Lung (tissue), 12 donors: ENCODE measurements around the gene IGSF21. TPM values are rescaled to one million over a fixed set of nuclear protein-coding genes. Genes with fewer than 3 reads are reported as not detected.

Experiments
- ATAC-seq: fragments of 200-7000 bp; cut with Tn5 transposase; one replicate; pipeline ENCODE4 v1.9.1; 2020; ENCODE audit warnings: moderate number of reproducible peaks; ENCODE audit not compliant: insufficient read depth, low FRiP score
- DNase-seq, 3 donors: peaks; one replicate each; pipeline ENCODE4 v3.0.0-alpha.2; 2013 to 2017
- H3K27ac ChIP-seq, 2 donors: one replicate each; pipeline ENCODE4 v1.5.1; 2013; ENCODE audit warnings: mild to moderate bottlenecking in 2 of 2, moderate library complexity in 2 of 2, control low read depth in 1 of 2, inconsistent platforms in 1 of 2, low read depth in 1 of 2, low read length in 1 of 2
- H3K27me3 ChIP-seq, 3 donors: one replicate each; pipeline ENCODE4 v1.5.1; 2013; ENCODE audit warnings: low read length in 2 of 3; ENCODE audit not compliant: control insufficient read depth in 3 of 3, insufficient read depth in 3 of 3
- H3K36me3 ChIP-seq, 4 donors: one replicate each; pipeline ENCODE4 v1.5.1; 2013; ENCODE audit warnings: low read length in 4 of 4, mild to moderate bottlenecking in 1 of 4, moderate library complexity in 1 of 4; ENCODE audit not compliant: control insufficient read depth in 4 of 4, insufficient read depth in 4 of 4
- H3K4me1 ChIP-seq, 5 donors: one replicate each; pipeline ENCODE4 v1.5.1; 2013; ENCODE audit warnings: low read length in 5 of 5, mild to moderate bottlenecking in 2 of 5, moderate library complexity in 1 of 5; ENCODE audit not compliant: control insufficient read depth in 5 of 5, insufficient read depth in 5 of 5
- H3K4me3 ChIP-seq: one replicate; pipeline ENCODE4 v1.5.1; 2013; ENCODE audit warnings: mild to moderate bottlenecking, control low read depth, moderate library complexity
- H3K9ac ChIP-seq, 2 donors: one replicate each; pipeline ENCODE4 v1.5.1; 2013; ENCODE audit warnings: low read length in 2 of 2, control low read depth in 1 of 2; ENCODE audit not compliant: insufficient read depth in 1 of 2
- H3K9me3 ChIP-seq, 4 donors: one replicate each; pipeline ENCODE4 v1.5.1; 2013; ENCODE audit warnings: low read length in 3 of 4, mild to moderate bottlenecking in 1 of 4, moderate library complexity in 1 of 4; ENCODE audit not compliant: control insufficient read depth in 4 of 4, insufficient read depth in 3 of 4
- CTCF ChIP-seq: IDR thresholded peaks from 2 replicates; pipeline ENCODE4 v1.5.1; 2012; ENCODE audit warnings: mild to moderate bottlenecking; ENCODE audit errors: control extremely low read depth, extremely low read depth
- WGBS, 2 donors: extraction: QIAGEN DNeasy Blood & Tissue Kit; methylation state at CpG; one replicate each; pipeline ENCODE4 v1.1.7; 2013; 5-methylcytosine and 5-hydroxymethylcytosine counted together
- polyA plus RNA-seq, 2 donors: library from polyadenylated mRNA; stranded (reverse); fragments of 200-250 nt; gene quantifications; one replicate each; pipeline ENCODE4 v1.2.1, GENCODE V29; 2013
- total RNA-seq, 2 donors: library from RNA; depleted of rRNA in 1 of 2; stranded (reverse); fragments of >200 nt in 1 of 2; gene quantifications; one replicate each; pipeline ENCODE4 v1.2.1, GENCODE V29; 2014 to 2021
- donor health status: control.
- donor health status: control.
- donor health status: Bipolar disorder and iron deficiency.
- donor health status: healthy.
- donor health status: DM: yes; HTN: yes; CAD: no.

IGSF21 gene
- total and polyA plus RNA-seq, 4 donors: 0.18 to 2.6 (median 0.62) TPM

- DNase-seq: peak in 1 of 3 donors; percentile 15
- TF ChIP-seq CTCF: no peak
Observed at GRCh38 chr1:18396247-18396980, 288.8 kb downstream of the IGSF21 start.

GRCh38 chr1:18397641-18398040, 290.0 kb downstream of the IGSF21 start:
- ATAC-seq (no peak), DNase-seq (peak in 1 of 3 donors; percentile 26)
- TF ChIP-seq CTCF: no peak
- no peak overlapping the region for H3K4me3 ChIP-seq
- H3K9me3 ChIP-seq: no peaks in the 10 kb centered on the region
- H3K4me1 ChIP-seq: no peaks in the 10 kb centered on the region
- no peak overlapping the region for H3K9ac ChIP-seq
- no peak overlapping the region for H3K27ac ChIP-seq
- 54 to 74% methylated on average over 4 of the region's 4 CpGs for WGBS, 2 donors
- H3K36me3 ChIP-seq: no peaks in the 10 kb centered on the region
- H3K27me3 ChIP-seq: no peaks in the 10 kb centered on the region

More at GRCh38 chr1:18396247-18396980, 288.8 kb downstream of the IGSF21 start:
- Histone ChIP-seq H3K9ac (no peak overlapping the region), H3K4me1 (no peaks in the 10 kb centered on the region), H3K9me3 (no peaks in the 10 kb centered on the region), H3K27me3 (no peaks in the 10 kb centered on the region), H3K36me3 (no peaks in the 10 kb centered on the region), H3K27ac (no peak overlapping the region), H3K4me3 (no peak overlapping the region)
- 65 to 69% methylated on average over 7 of the region's 7 CpGs for WGBS, 2 donors
- ATAC-seq: no peak

GRCh38 chr1:18398791-18399530, 291.4 kb downstream of the IGSF21 start:
- Histone ChIP-seq H3K27me3 (no peaks in the 10 kb centered on the region), H3K9ac (no peak overlapping the region), H3K4me3 (no peak overlapping the region), H3K9me3 (peaks cover 0 to 2% (median 0%) of the 10 kb centered on the region in 4 donors), H3K27ac (no peak overlapping the region), H3K4me1 (no peaks in the 10 kb centered on the region), H3K36me3 (no peaks in the 10 kb centered on the region)
- TF ChIP-seq CTCF: no peak
- DNase-seq: no peak
- no peak for ATAC-seq
- WGBS, 2 donors: 45 to 65% methylated on average over 5 of the region's 5 CpGs
